Kidney (tissue), 14 donors: ENCODE measurements around the gene PSTPIP2. TPM values are rescaled to one million over a fixed set of nuclear protein-coding genes. Genes with fewer than 3 reads are reported as not detected.

Source experiments
- DNase-seq, 5 donors: peaks; one replicate each; pipeline ENCODE4 v3.0.0-alpha.2; 2013 to 2020
- FAIRE-seq: peaks from 2 replicates; lab custom pipeline; 2012; peaks lifted over from hg19 to GRCh38; lab: Jason Lieb, UNC
- H3K27ac ChIP-seq, 2 donors: one replicate each; pipeline ENCODE4 v1.7.0; 2013; ENCODE audit warnings: low read depth in 2 of 2, low read length in 2 of 2, inconsistent platforms in 1 of 2
- H3K27me3 ChIP-seq: one replicate; pipeline ENCODE4 v1.7.1; 2013; ENCODE audit warnings: low read length, inconsistent platforms; ENCODE audit not compliant: control insufficient read depth, insufficient read depth
- H3K36me3 ChIP-seq, 3 donors: one replicate each; pipeline versions ENCODE4 v1.7.0 to v1.7.1; 2013; ENCODE audit warnings: low read length in 3 of 3, control low read depth in 1 of 3, inconsistent platforms in 1 of 3; ENCODE audit not compliant: insufficient read depth in 3 of 3, control insufficient read depth in 2 of 3
- H3K4me1 ChIP-seq, 3 donors: one replicate each; pipeline versions ENCODE4 v1.7.0 to v1.7.1; 2013; ENCODE audit warnings: low read length in 3 of 3, inconsistent platforms in 1 of 3, low read depth in 1 of 3; ENCODE audit not compliant: control insufficient read depth in 2 of 3, insufficient read depth in 2 of 3
- H3K4me3 ChIP-seq, 3 donors: one replicate each; pipeline versions ENCODE4 v1.7.0 to v1.8.1; 2013; ENCODE audit warnings: low read length in 3 of 3, control low read depth in 1 of 3, inconsistent platforms in 1 of 3
- H3K9ac ChIP-seq, 3 donors: one replicate each; pipeline versions ENCODE4 v1.7.0 to v1.7.1; 2013; ENCODE audit warnings: low read length in 3 of 3, control low read depth in 1 of 3, inconsistent platforms in 1 of 3
- H3K9me3 ChIP-seq, 3 donors: one replicate each; pipeline versions ENCODE4 v1.7.0 to v1.7.1; 2013; ENCODE audit warnings: low read length in 3 of 3, control low read depth in 1 of 3, inconsistent platforms in 1 of 3; ENCODE audit not compliant: control insufficient read depth in 2 of 3, insufficient read depth in 1 of 3
- intact Hi-C: fragments of 100-400 bp; cut with DNase I; formaldehyde crosslinking; loops from one replicate; pipeline ENCODE4 v1.11.1; 2022
- polyA plus RNA-seq: library from polyadenylated mRNA; stranded (reverse); fragments of 350-450 nt; fragmentation: Illumina TruSeq; extraction: RNeasy Lipid Tissue Mini Kit (QIAGEN cat#74804); gene quantifications from one replicate; pipeline ENCODE4 v1.2.3, GENCODE V29; 2014; ENCODE audit warnings: low read depth, low replicate concordance; ENCODE audit not compliant: insufficient read depth
- total RNA-seq: library from RNA; stranded (reverse); fragmentation: NEBNext Ultra II Directional; extraction: Animal tissue kit (Norgen Biotek cat#: 25700); gene quantifications from one replicate; pipeline ENCODE4 v1.2.1, GENCODE V29; 2021
- TF ChIP-seq, protein P1 (sequence below): IDR thresholded peaks from 3 replicates; pipeline ENCODE4 v1.5.1; 2012; ENCODE audit warnings: mild to moderate bottlenecking, moderate library complexity, borderline replicate concordance; ENCODE audit not compliant: insufficient read depth; ENCODE audit errors: extremely low read depth
- donor health status: control.
- donor health status: control.
- donor health status: control.
- donor health status: control.
- donor health status: control.
- donor health status: DM: yes; HTN: yes; CAD: no.
- donor health status: Normal renal cell carcinoma (clear cell type).

Gene PSTPIP2
- total and polyA plus RNA-seq, 2 donors from 2014 or later: 1.3 to 11.1 TPM

DNA sequence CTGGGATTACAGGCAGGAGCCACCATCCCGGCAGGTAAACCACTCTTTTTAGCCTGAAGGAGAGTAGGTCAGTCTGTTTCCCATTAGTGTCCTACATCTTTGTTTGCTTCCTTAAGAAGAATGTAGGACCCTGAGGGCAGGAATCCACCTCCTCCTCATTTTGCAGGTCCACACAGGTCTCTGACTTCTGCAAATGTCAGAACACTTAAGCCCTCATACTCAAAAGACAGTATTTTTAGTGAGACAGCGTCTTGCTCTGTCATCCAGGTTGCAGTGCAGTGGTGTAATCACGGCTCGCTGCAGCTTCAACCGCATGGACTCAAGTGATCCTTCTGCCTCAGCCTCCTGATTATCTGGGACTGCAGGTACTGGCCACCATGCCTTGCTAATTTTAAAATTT, 9.3 kb downstream of the PSTPIP2 start:
- H3K27me3 ChIP-seq: no peaks in the 10 kb centered on the region
- FAIRE-seq: no peak
- intact Hi-C loops: no loop called here
- H3K4me1 ChIP-seq: no peaks in the 10 kb centered on the region
- H3K9ac ChIP-seq: no peak overlapping the region
- no peaks in the 10 kb centered on the region for H3K9me3 ChIP-seq
- DNase-seq: no peak
- H3K27ac ChIP-seq: no peak overlapping the region
- no peaks in the 10 kb centered on the region for H3K36me3 ChIP-seq
- TF ChIP-seq, protein P1, sequence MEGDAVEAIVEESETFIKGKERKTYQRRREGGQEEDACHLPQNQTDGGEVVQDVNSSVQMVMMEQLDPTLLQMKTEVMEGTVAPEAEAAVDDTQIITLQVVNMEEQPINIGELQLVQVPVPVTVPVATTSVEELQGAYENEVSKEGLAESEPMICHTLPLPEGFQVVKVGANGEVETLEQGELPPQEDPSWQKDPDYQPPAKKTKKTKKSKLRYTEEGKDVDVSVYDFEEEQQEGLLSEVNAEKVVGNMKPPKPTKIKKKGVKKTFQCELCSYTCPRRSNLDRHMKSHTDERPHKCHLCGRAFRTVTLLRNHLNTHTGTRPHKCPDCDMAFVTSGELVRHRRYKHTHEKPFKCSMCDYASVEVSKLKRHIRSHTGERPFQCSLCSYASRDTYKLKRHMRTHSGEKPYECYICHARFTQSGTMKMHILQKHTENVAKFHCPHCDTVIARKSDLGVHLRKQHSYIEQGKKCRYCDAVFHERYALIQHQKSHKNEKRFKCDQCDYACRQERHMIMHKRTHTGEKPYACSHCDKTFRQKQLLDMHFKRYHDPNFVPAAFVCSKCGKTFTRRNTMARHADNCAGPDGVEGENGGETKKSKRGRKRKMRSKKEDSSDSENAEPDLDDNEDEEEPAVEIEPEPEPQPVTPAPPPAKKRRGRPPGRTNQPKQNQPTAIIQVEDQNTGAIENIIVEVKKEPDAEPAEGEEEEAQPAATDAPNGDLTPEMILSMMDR: no peak
- H3K4me3 ChIP-seq: no peak overlapping the region

DNA sequence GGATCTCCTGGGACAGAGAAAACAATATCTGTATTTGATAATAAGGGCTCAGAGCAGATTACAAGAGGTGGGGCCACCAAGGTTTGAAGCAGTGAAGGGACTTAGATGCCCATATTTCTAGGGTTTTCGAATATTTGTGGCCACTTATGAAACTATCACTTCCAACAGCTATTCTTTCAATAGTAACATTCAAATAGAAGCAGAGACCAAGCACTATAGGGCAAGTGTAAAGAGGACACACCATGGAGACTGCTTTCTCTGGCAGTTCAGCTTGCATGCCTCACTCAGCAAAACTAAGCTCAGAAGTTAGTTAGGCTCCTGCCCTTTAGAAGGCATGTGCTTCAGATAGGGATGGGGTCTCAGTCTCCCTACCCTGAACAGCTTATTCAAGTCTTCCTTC, 10.3 kb downstream of the PSTPIP2 start:
- no peak overlapping the region for H3K27ac ChIP-seq
- intact Hi-C loops: no loop called here
- FAIRE-seq: no peak
- TF ChIP-seq, protein P1: no peak
- H3K36me3 ChIP-seq: no peaks in the 10 kb centered on the region
- H3K9me3 ChIP-seq: no peaks in the 10 kb centered on the region
- DNase-seq: no peak
- no peak overlapping the region for H3K4me3 ChIP-seq
- H3K4me1 ChIP-seq: no peaks in the 10 kb centered on the region
- H3K27me3 ChIP-seq: no peaks in the 10 kb centered on the region
- H3K9ac ChIP-seq: no peak overlapping the region

DNA sequence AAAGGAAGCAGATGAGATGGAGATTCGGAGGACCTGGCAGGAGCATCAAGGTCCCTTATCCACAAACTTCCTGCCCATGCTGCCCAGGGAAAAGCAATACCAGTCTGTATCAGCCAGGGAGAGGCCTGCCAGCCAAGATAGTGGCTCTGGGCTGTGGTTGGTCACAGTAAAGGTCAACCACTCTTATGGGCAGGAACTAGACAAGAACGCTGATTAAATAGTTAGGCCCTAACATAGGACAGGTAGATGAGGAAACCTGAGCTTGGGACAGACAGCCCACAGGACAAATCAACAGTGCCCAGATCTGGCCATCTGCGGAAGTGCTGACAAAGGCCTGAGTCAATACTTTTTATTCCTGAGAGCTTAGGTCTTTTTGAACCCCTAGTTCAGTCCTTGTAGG, 10.7 kb downstream of the PSTPIP2 start:
- H3K9me3 ChIP-seq: no peaks in the 10 kb centered on the region
- no peak overlapping the region for H3K9ac ChIP-seq
- DNase-seq (no peak), FAIRE-seq (no peak)
- H3K4me3 ChIP-seq: no peak overlapping the region
- intact Hi-C loops: no loop called here
- TF ChIP-seq, protein P1: no peak
- H3K27me3 ChIP-seq: no peaks in the 10 kb centered on the region
- H3K27ac ChIP-seq: no peak overlapping the region
- no peaks in the 10 kb centered on the region for H3K36me3 ChIP-seq
- H3K4me1 ChIP-seq: no peaks in the 10 kb centered on the region

DNA sequence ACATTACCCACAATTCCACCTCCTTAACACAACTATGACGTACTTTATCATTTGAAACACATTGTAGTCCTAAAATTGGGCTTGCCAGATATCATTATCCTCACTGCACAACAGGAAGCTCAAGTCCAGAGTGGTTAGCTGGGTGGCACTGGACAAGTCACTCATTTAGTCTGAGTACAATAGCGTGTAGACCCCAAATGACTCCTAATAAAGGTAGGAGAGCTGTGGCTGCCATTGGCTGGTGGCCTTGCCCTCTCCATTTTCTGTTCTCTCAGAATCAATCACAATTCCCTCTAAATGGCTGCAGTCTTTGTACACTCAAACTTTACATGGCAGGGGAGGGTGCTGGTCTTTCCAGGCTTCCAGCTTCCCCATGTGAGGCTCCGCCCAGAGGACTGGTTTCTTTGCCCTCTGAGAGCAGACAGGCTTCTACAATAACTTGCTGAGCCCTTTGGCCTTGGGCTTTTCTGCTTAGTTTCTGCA, 11.7 kb downstream of the PSTPIP2 start:
- H3K4me1 ChIP-seq: no peaks in the 10 kb centered on the region
- no peak overlapping the region for H3K27ac ChIP-seq
- FAIRE-seq: no peak
- no peaks in the 10 kb centered on the region for H3K36me3 ChIP-seq
- no peaks in the 10 kb centered on the region for H3K27me3 ChIP-seq
- TF ChIP-seq, protein P1: no peak
- H3K4me3 ChIP-seq: no peak overlapping the region
- intact Hi-C loops: no loop called here
- H3K9me3 ChIP-seq: no peaks in the 10 kb centered on the region
- H3K9ac ChIP-seq: no peak overlapping the region
- DNase-seq: no peak
